ENCODE measurements around the gene PLB1. TPM values are rescaled to one million over a fixed set of nuclear protein-coding genes. Genes with fewer than 3 reads are reported as not detected.

PLB1 gene
- total RNA-seq, 2 donors from 2014 or later, result 2.1 to 3.0 TPM

DNA sequence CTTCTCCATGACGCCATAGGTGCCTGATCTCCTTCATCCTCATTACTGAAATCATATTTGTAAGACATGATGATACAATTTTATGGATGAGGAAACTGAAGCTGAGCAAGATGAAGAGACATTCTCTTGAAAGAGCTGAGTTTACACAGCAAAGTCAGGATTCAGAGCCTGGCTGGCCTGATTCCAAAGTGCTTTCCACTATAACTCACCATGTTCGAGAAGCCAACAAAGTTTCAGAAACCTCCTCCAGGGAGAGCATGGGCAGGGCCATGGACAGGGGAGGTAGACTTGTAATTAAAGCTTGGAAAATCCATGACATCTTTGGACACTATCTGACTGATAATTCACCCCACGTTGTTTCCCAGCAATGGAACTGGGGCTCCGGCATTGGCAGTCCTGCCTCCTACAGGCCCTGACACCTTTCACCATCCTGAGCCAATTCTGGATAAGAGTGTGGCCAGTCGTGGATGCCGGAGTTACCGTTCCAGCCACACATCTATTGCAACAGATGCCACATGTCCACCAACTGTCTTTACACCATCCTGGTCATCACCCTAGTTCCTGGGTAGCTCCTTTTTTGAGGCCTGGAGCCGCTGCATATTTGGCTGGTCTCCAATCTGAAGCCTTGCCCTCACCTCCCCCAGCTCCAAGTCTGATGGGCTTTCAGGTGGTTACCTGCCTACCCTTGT, 170.8 kb downstream of the PLB1 start:
- Histone ChIP-seq H3K27ac (no peak overlapping the region), H3K27me3 (no peaks in the 10 kb centered on the region), H3K36me3 (no peaks in the 10 kb centered on the region), H3K9me3 (no peaks in the 10 kb centered on the region), H3K4me1 (peaks cover 0 to 42% of the 10 kb centered on the region in 2 donors), H3K4me3 (no peak overlapping the region)
- DNase-seq (ENCODE audit: low spot score), result no peak
- TF ChIP-seq, protein P1, sequence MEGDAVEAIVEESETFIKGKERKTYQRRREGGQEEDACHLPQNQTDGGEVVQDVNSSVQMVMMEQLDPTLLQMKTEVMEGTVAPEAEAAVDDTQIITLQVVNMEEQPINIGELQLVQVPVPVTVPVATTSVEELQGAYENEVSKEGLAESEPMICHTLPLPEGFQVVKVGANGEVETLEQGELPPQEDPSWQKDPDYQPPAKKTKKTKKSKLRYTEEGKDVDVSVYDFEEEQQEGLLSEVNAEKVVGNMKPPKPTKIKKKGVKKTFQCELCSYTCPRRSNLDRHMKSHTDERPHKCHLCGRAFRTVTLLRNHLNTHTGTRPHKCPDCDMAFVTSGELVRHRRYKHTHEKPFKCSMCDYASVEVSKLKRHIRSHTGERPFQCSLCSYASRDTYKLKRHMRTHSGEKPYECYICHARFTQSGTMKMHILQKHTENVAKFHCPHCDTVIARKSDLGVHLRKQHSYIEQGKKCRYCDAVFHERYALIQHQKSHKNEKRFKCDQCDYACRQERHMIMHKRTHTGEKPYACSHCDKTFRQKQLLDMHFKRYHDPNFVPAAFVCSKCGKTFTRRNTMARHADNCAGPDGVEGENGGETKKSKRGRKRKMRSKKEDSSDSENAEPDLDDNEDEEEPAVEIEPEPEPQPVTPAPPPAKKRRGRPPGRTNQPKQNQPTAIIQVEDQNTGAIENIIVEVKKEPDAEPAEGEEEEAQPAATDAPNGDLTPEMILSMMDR (IDR thresholded peaks at IDR 0.05), result no peak

DNA sequence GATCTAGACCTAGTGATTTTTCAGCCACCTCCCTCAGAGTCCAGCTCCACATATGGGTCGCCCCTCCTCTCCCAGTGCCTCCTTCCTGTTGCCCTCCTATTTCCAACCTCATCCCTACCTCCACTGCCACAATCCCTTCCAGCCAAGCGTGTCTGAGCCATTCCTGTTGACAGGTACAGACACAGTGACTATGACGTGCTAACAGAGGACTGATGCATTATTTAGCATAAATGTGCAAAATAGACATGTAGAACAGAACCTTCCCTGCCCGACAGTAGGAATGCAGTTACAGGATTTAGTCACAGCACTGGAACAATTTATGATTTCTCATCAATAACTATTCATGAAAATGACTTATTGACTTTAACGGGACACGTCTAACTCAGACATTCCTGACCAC, 171.4 kb downstream of the PLB1 start:
- H3K27me3 ChIP-seq, result no peaks in the 10 kb centered on the region
- no peak overlapping the region for H3K4me3 ChIP-seq
- H3K4me1 ChIP-seq, result peaks cover 0 to 36% of the 10 kb centered on the region in 2 donors
- H3K9me3 ChIP-seq, result no peaks in the 10 kb centered on the region
- H3K27ac ChIP-seq, result no peak overlapping the region
- DNase-seq (ENCODE audit: low spot score), result no peak
- TF ChIP-seq, protein P1 (IDR thresholded peaks at IDR 0.05), result no peak
- H3K36me3 ChIP-seq, result no peaks in the 10 kb centered on the region

DNA sequence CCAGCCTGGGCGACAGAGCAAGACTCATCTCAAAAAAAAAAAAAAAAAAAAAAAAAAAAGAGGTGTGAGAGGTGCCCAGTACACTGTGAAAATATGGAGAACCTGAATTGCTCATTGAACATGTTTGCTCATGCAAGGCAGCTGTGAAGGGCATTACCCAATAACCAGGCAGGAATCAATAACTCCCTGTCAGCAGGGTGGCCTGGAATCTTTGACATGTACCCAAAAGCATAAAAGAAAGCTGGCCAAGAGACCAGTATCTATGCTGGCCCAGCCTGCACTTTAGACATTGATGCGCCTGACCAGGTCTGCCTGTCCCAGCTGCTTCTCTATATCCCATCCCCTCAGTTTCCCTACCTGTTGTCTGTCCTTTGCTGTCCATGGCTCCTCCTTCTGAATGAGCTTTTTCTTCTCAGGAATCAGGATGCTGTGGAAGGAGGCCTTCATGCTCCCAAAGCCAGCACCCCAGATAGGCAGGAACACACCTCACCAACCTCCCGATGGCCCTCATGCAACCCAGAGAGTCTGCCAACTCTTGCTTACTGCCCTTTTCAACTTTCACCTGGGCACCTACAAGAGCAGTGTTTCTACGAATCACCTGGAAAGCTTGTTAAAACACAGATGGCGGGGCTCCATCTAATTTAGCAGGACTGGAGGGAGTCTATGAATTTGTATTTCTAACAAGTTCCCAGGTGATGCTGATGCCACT, 172.4 kb downstream of the PLB1 start:
- TF ChIP-seq, protein P1 (IDR thresholded peaks at IDR 0.05), result no peak
- peaks cover 0 to 26% of the 10 kb centered on the region in 2 donors for H3K4me1 ChIP-seq
- no peak overlapping the region for H3K4me3 ChIP-seq
- no peaks in the 10 kb centered on the region for H3K36me3 ChIP-seq
- no peaks in the 10 kb centered on the region for H3K27me3 ChIP-seq
- no peak overlapping the region for H3K27ac ChIP-seq
- DNase-seq (ENCODE audit: low spot score), result no peak
- no peaks in the 10 kb centered on the region for H3K9me3 ChIP-seq

DNA sequence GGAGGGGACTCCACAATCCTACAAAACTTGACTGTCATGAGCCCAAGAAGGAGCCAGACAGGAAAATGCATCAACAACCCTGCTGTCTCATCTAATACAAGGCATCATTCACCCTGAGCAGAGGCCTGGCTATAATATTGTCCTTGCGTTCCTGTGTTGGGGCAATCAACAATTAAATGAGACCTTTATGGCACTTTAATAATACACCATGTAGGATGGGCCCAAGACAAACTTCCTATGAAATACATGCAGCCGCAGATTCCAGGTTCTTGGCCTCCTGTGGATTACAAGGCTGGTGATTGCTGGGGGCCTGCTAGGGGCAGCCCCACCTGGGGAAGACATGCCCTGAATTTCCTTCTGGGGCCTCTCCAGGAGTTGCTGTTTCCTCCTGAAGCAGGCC, 173.0 kb downstream of the PLB1 start:
- TF ChIP-seq, protein P1 (IDR thresholded peaks at IDR 0.05), result no peak
- no peak overlapping the region for H3K27ac ChIP-seq
- no peaks in the 10 kb centered on the region for H3K9me3 ChIP-seq
- no peak for DNase-seq (ENCODE audit: low spot score)
- H3K27me3 ChIP-seq, result no peaks in the 10 kb centered on the region
- H3K36me3 ChIP-seq, result no peaks in the 10 kb centered on the region
- peaks cover 0 to 19% of the 10 kb centered on the region in 2 donors for H3K4me1 ChIP-seq
- no peak overlapping the region for H3K4me3 ChIP-seq

DNA sequence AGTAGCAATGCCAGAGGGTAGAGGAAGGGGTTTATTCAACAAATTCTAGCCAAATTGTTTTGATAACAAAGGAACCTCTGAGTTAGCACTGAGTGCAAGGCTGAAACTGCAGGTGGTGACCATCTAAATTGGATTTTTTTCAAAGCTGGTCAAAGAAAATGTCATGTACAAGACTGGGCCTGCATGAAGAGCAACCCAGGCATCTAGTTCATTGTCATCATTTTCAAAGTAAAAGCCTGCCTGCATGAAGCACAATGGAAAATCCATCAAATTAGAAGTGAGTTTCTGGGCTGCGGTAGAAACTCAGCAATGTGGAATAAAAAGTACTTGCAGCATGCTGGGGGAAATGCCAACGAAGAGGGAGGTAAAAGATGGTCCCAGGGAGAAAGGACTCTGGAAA, 175.0 kb downstream of the PLB1 start:
- Histone ChIP-seq H3K4me3 (no peak overlapping the region), H3K4me1 (no peaks in the 10 kb centered on the region), H3K27me3 (no peaks in the 10 kb centered on the region), H3K36me3 (no peaks in the 10 kb centered on the region), H3K27ac (no peak overlapping the region), H3K9me3 (no peaks in the 10 kb centered on the region)
- TF ChIP-seq, protein P1 (IDR thresholded peaks at IDR 0.05), result no peak
- no peak for DNase-seq (ENCODE audit: low spot score)

Data from right atrium auricular region (tissue), 2 donors.